Activated naive CD4-positive, alpha-beta T cell treated with anti-CD3 and anti-CD28 coated beads, Interleukin-2, amount 50 U/mL, for 72 hours (primary cell): ENCODE measurements around the gene EYS. TPM values are rescaled to one million over a fixed set of nuclear protein-coding genes. Genes with fewer than 3 reads are reported as not detected.
"Not testable (repeated sequence)": the region's sequence is repeated elsewhere in the genome, so short reads cannot be mapped to it uniquely, and the experiment has no call there.

Experiments
- ATAC-seq, 2 donors: fragments of 150-1000 bp; cut with Tn5 transposase; 2 replicates each; pipeline ENCODE4 v1.10.0; 2021; ENCODE audit warnings: mild to moderate bottlenecking in 2 of 2, moderate library complexity in 2 of 2
- DNase-seq, 2 donors: peaks; one replicate each; pipeline ENCODE4 v3.0.0; 2021 to 2022; ENCODE audit warnings: low spot score in 2 of 2
- H3K27ac Mint-ChIP-seq, 2 donors: one replicate each; pipeline ENCODE4 v1.8.0; 2022; ENCODE audit warnings: mild to moderate bottlenecking in 2 of 2, mixed read lengths in 2 of 2
- H3K36me3 Mint-ChIP-seq, 2 donors: one replicate each; pipeline ENCODE4 v1.8.0; 2022; ENCODE audit warnings: mixed read lengths in 2 of 2
- H3K9me3 Mint-ChIP-seq, 2 donors: one replicate each; pipeline ENCODE4 v1.8.0; 2022; ENCODE audit warnings: mixed read lengths in 2 of 2
- total RNA-seq, 2 donors: library from RNA; stranded (reverse); gene quantifications; one replicate each; pipeline ENCODE4 v1.2.3, GENCODE V29; 2022

Gene EYS
- total RNA-seq, 2 donors from 2014 or later: not detected

DNA sequence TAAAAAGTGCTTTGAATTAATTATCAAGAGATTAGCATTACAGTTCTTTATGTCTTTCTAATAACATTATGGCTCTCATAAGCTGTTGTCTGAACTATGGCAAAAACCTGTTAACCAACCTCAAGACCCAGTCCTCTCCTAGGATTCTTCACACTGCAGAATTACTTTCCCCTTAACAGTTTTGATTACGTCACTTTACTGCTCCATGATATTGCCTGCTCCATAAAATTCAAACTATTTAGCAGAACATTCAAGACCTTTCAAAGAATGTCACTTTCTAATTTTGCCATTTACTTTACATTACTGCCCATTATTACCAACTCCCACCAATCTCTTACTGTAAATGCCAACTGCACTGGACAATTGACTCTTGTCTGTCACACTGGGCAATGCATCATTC, 1227.9 kb downstream of the EYS start:
- H3K27ac Mint-ChIP-seq: no peak overlapping the region
- no peaks in the 10 kb centered on the region for H3K36me3 Mint-ChIP-seq
- ATAC-seq (no peak), DNase-seq (no peak)
- peaks cover 4 to 7% of the 10 kb centered on the region in 2 donors for H3K9me3 Mint-ChIP-seq

DNA sequence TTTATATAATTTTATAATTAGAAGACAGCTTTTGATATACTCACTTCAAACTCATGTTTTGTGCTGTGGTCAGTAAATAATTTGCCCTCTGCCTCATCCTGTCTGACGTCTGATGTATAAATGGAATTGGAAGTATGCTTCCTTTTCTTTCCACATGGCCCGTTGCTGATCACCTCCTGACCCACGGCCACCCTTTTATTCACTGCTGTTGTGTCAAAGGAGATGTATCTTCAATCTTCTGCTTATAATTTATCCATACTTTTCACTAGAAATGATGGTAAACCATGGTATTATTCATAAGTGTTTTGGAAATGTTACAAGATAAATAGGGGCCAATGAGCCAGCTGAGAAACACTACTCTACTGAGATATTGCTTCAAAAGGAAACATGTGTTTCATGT, 1229.6 kb downstream of the EYS start:
- no peaks in the 10 kb centered on the region for H3K36me3 Mint-ChIP-seq
- ATAC-seq (no peak), DNase-seq (no peak)
- H3K27ac Mint-ChIP-seq: no peak overlapping the region
- peaks cover 0 to 4% of the 10 kb centered on the region in 2 donors for H3K9me3 Mint-ChIP-seq

DNA sequence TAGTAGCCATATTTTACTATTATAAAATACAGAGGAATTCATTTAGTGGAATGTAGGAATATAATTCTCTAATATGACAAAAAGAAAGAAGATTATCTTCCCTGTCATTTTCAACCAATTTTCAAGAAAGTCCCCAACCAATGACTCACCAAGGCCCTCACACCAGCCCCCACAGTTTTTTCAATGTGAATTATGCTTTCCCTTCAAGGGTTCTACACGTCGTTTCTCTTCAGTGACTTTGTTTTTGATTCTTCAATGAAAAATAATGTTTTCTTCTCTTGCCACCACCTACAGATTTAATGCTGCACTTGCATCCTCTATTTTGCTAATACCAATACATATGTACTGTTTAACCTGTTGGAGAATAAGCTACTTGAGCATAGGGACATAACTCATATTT, 1230.1 kb downstream of the EYS start:
- peaks cover 0 to 4% of the 10 kb centered on the region in 2 donors for H3K9me3 Mint-ChIP-seq
- H3K27ac Mint-ChIP-seq: no peak overlapping the region
- DNase-seq (no peak), ATAC-seq (no peak)
- no peaks in the 10 kb centered on the region for H3K36me3 Mint-ChIP-seq

DNA sequence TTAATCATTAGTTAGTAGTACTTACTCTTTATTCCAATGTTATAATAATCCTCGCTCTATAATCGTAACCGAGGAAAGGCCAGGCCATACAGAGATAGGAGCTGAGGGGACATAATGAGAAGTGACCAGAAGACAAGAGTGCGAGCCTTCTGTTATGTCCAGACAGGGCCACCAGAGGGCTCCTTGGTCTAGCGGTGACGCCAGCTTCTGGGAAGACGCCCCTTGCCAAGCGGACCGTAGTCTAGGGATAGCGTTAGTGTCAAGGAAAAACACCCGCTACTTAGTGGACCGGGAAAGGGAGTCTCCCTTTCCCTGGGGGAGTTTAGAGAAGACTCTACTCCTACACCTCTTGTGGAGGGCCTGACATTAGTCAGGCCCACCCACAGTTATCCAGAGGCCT, 1237.6 kb downstream of the EYS start:
- not testable (repeated sequence) for H3K36me3 Mint-ChIP-seq, H3K27ac Mint-ChIP-seq, ATAC-seq, DNase-seq
- peaks cover 22 to 23% of the 10 kb centered on the region in 2 donors for H3K9me3 Mint-ChIP-seq

DNA sequence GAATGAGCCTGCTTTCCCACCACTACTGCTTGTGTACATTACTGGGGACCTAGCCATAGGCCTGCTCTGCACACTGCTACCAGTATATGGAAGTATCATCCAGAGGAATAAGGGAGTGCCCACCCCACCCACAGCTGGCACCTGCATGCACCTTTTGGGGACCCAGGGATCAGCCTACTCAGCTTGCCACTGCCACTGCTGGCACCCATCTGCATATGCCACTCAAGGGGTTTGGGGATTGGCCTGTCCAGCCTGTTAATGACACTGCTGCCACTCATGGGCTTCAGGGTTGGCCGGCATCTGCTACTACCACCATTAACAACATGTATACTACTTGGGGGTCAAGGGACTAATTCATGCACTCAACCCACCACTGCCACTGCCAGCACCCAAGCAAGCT, 1239.4 kb downstream of the EYS start:
- Mint-ChIP-seq H3K36me3 (peaks cover 0 to 4% of the 10 kb centered on the region in 2 donors), H3K9me3 (peaks cover 23 to 29% of the 10 kb centered on the region in 2 donors), H3K27ac (no peak overlapping the region)
- no peak for ATAC-seq
- DNase-seq: no peak

DNA sequence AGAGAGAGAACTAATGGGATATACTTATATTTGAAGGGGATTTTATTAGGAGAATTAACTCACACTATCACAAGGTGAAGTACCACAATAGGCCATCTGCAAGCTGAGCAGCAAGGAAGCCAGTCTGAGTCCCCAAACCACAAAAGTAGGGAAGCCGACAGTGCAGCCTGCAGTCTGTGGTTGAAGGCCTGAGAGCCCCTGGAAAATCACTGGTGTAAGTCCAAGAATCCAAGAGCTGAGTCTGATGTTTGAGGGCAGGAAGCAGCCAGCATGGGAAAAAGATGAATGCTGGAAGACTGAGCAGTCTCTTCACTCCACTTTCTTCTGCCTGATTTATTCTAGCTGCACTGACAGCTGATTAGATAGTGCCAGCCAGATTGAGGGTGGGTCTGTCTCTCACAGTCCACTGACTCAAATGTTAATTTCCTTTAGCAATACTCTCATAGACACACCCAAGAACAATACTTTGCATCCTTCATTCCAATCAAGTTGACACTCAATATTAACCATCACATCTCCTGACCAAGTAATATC, 1247.5 kb downstream of the EYS start:
- H3K27ac Mint-ChIP-seq: no peak overlapping the region
- no peaks in the 10 kb centered on the region for H3K36me3 Mint-ChIP-seq
- ATAC-seq: no peak
- peaks cover 6 to 11% of the 10 kb centered on the region in 2 donors for H3K9me3 Mint-ChIP-seq
- DNase-seq: no peak

DNA sequence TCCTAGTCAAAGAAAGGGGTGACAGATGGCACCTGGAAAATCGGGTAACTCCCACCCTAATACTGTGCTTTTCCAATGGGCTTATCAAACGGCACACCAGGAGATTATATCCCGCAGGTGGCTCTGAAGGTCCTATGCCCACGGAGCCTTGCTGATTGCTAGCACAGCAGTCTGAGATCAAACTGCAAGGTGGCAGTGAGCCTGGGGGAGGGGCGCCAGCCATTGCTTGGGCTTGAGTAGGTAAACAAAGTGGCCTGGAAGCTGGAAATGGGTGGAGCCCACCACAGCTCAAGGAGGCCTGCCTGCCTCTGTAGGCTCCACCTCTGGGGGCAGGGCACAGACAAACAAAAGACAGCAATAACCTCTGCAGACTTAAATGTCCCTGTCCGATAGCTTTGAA, 1258.9 kb downstream of the EYS start:
- H3K9me3 Mint-ChIP-seq: peaks cover 16 to 20% of the 10 kb centered on the region in 2 donors
- H3K36me3 Mint-ChIP-seq, DNase-seq, ATAC-seq, H3K27ac Mint-ChIP-seq: not testable (repeated sequence)

DNA sequence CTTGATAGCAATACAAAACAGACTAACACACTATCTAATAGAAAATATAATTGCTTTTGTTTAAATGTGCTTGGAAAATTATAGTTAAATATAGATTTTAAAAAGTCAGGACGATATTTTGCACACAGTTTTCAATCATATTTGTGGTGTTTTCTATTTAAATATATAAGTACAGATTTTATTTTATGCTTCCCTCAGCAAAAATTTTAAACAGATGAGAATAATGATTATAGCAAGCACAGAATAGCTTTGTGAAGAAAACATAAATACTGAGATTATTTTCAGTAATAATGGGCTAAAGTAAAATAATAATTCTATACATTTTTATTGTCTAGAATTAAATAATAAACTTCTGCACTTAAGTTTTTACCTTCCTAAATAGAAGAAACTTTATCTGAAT, 1262.0 kb downstream of the EYS start:
- DNase-seq (no peak), ATAC-seq (no peak)
- H3K27ac Mint-ChIP-seq: no peak overlapping the region
- H3K9me3 Mint-ChIP-seq: peaks cover 16 to 28% of the 10 kb centered on the region in 2 donors
- peaks cover 0 to 9% of the 10 kb centered on the region in 2 donors for H3K36me3 Mint-ChIP-seq

DNA sequence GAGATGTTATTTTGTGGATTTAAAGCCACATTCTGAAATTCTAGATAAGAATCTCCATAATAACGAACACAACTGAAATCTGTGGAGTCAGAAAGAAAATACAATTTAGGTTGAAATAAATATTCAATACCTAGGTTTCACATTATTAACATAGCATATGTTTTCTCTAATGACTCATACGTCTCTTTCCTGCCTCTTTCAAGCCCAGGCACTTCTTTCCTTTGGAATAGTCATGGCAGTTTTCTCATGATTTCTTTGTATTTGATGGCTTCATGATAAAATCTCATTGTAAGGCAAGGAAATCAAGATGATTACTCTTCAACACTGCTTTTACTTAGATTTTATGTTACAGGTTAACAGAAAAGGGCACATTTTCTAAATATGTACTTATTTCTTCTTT, 1267.8 kb downstream of the EYS start:
- H3K27ac Mint-ChIP-seq: no peak overlapping the region
- DNase-seq (no peak), ATAC-seq (no peak)

DNA sequence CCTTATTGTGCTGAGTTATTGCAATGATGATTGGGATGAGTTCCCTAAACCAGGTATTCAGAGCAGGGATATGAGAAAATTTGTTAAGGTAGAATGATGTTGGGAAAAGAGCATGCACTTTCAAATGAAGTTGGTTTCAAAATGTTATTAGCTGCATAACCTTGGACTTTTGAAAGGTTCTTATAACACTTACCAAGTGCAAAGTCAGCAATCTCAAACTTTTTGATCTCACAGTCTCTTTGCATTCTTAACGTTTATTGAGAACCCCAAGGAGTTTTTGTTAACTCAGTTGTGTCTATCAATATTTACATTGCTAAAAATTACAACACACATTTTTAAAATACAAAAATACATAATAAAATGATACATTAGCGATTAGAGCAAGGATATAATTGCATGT, 1269.0 kb downstream of the EYS start:
- no peak for DNase-seq
- no peak for ATAC-seq
- H3K27ac Mint-ChIP-seq: no peak overlapping the region
- peaks cover 10 to 13% of the 10 kb centered on the region in 2 donors for H3K9me3 Mint-ChIP-seq
- H3K36me3 Mint-ChIP-seq: peaks cover 0 to 9% of the 10 kb centered on the region in 2 donors

More for the DNA sequence above, 1267.8 kb downstream of the EYS start:
- Mint-ChIP-seq H3K9me3 (peaks cover 6 to 21% of the 10 kb centered on the region in 2 donors), H3K36me3 (peaks cover 0 to 9% of the 10 kb centered on the region in 2 donors)

DNA sequence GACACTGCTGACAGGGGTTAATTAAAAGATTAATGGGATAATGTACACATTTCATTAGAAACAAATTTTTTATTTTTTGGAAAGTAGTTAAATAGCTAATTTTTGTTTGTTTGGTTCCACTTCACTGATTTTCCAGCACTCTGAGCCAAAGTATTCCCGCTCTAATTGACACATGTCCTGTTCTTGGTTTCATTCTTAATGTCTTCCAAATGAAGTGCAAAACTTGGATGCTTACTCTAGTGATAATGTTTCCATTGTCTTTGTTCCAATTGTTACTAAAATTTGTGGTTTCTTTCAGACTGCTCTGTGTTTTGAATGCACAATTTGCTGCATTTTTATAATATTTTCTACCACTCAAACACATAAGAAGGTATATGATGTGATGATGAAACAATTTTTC, 1277.1 kb downstream of the EYS start:
- Mint-ChIP-seq H3K36me3 (peaks cover 0 to 2% of the 10 kb centered on the region in 2 donors), H3K27ac (no peak overlapping the region), H3K9me3 (peaks cover 6 to 10% of the 10 kb centered on the region in 2 donors)
- DNase-seq (no peak), ATAC-seq (no peak)

DNA sequence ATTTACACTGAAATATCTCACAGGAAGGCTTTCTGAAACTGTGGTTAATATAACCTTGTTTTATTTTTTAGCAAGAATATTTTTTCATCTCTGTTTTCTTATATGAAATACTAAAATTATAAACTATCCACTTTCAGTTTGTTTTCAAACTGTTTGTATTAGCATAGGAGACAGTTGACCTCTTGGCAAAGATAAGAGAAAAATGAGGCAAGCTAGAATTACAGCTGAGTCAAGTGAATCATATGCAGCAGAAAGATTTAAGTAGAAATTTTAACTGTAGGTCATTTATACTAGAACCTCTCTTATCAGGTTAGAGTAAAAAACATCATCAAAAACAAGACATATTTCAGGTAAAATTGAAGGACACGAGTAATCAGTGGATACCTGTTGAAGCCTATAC, 1278.8 kb downstream of the EYS start:
- no peak for ATAC-seq
- Mint-ChIP-seq H3K36me3 (peaks cover 0 to 5% of the 10 kb centered on the region in 2 donors), H3K27ac (no peak overlapping the region), H3K9me3 (peaks cover 5 to 14% of the 10 kb centered on the region in 2 donors)
- no peak for DNase-seq

DNA sequence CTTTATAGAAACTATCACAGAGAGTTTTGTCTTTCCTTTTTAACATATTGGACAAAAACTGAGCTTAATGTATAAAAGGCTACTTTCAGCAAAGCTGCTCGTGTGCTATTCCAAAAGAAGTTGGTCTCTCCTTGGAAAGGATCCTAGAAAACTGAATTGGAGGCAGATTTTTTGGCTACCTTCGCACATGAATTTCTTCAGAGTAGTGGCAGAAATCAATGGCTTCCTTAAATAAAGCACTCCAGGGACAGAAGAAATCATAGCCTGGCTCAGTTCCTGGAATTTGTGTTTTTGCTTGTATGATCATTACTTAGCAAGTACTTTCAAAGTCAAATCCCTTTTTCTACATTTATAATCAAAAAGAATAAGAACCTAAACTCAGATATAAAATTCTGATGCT, 1291.1 kb downstream of the EYS start:
- no peak for ATAC-seq
- DNase-seq: no peak
- peaks cover 0 to 3% of the 10 kb centered on the region in 2 donors for H3K36me3 Mint-ChIP-seq
- H3K9me3 Mint-ChIP-seq: peaks cover 4 to 10% of the 10 kb centered on the region in 2 donors
- H3K27ac Mint-ChIP-seq: no peak overlapping the region

DNA sequence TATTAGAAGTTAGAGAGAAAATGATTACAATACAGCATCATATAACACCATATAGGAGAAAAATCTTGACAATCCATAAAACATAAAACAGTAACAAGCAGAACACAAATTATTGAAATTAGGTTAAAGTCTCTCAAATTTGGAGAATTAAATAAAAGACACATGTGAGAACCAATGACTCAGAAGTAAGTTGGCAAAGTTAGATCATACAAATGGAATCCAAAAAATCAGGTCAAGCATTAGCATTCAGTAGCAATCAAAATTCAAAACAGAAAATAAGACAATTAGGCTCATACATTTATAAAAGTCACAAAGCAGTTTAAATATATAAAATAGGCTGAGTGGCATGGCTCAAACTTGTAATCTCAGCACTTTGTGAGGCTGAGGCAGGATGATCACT, 1295.8 kb downstream of the EYS start:
- H3K9me3 Mint-ChIP-seq: peaks cover 5 to 8% of the 10 kb centered on the region in 2 donors
- no peaks in the 10 kb centered on the region for H3K36me3 Mint-ChIP-seq
- no peak overlapping the region for H3K27ac Mint-ChIP-seq
- DNase-seq (no peak), ATAC-seq (no peak)

DNA sequence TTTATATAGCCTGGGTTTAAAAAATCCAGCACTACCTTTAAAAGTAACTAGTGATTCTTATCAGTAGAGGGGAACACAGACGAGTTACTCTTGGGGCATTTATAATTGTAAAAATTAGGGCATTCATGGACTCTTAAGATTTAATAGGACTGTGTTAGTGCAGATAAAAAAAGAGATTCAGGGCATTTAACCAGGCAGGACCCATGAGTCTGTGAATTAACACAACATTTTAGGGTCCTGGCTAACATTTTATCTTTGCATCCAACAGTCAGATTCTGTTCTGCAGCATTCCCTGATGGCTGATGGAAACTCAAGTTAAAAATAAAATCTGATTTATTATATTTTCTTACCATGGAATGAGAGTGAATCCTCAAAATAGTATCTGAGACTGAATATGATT, 1297.1 kb downstream of the EYS start:
- DNase-seq: no peak
- H3K36me3 Mint-ChIP-seq: no peaks in the 10 kb centered on the region
- no peak overlapping the region for H3K27ac Mint-ChIP-seq
- no peak for ATAC-seq
- H3K9me3 Mint-ChIP-seq: peaks cover 8 to 14% of the 10 kb centered on the region in 2 donors

DNA sequence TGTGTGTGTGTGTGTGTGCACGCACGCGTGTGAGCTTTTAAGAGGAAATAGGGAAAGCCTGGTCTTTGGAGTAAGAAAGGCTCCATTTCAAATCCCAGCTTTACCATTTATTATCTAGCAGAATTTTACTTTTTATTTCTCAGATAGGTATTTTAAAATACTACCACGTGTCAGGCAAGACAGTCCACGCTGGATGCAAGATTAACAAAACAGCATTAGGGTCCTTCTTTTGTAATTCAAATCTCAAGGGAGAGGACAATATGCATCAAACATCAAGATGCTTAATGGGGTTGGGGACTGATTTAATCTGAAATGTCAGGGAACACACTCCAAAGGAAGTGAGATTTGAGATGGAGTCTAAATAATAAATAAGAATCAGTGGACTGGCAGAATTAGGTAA, 1302.6 kb downstream of the EYS start:
- no peak for DNase-seq
- Mint-ChIP-seq H3K36me3 (no peaks in the 10 kb centered on the region), H3K9me3 (peaks cover 4 to 18% of the 10 kb centered on the region in 2 donors), H3K27ac (no peak overlapping the region)
- no peak for ATAC-seq

DNA sequence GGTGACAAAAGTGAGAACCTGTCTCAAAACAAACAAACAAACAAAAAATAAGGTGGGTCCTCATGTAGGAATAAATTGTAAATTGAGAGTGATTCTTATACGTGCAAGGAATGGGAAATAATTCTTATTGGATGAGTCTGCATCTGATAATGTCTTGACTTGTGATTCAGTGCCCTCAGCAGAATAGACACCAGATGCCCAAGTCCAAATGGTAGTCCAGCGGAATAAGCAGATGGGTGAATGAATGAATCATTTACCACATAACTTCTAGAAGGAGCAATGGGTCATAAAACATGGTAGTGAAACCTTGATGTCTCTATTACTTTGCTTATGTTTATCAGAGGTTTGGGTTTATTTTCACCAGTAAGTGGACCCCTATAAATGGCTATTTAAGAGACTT, 1323.7 kb downstream of the EYS start:
- no peak for ATAC-seq
- no peaks in the 10 kb centered on the region for H3K36me3 Mint-ChIP-seq
- H3K9me3 Mint-ChIP-seq: peaks cover 11% of the 10 kb centered on the region in 2 donors

DNA sequence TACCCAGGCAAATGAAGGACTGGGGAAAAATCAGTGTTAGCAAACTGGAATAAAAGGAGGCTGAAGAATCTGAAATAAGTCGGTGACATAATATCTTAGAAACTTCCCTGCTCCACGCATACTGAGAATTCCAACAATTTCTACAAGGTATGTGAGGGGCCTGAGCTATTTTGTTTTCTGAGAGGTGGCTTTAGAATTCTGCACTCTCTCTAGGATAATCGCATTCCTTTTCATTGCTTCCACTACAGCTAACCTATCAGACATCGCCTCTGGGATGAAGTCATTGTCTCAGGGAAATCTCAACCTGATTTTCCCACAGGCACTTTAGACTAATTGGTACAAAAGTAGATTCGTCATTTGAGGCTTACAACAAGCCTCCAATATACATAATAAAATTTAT, 1330.6 kb downstream of the EYS start:
- DNase-seq (no peak), ATAC-seq (no peak)
- peaks cover 0 to 8% of the 10 kb centered on the region in 2 donors for H3K36me3 Mint-ChIP-seq
- H3K9me3 Mint-ChIP-seq: peaks cover 16 to 27% of the 10 kb centered on the region in 2 donors
- H3K27ac Mint-ChIP-seq: no peak overlapping the region

More for the DNA sequence above, 1323.7 kb downstream of the EYS start:
- H3K27ac Mint-ChIP-seq: no peak overlapping the region
- no peak for DNase-seq
